PC-3 (cell line): Measurements from ENCODE around the gene IL36G. TPM values are rescaled to one million over a fixed set of nuclear protein-coding genes. Genes with fewer than 3 reads are reported as not detected.

ENCODE experiments used
- ATAC-seq: fragments of 200-7000 bp; cut with Tn5 transposase; 2 replicates; pipeline ENCODE4 v1.9.1; 2020; ENCODE audit warnings: mild to moderate bottlenecking, moderate library complexity
- BruUV-seq: library from RNA; stranded (reverse); fragments of 400-500 nt; replicated peaks from 2 replicates; lab custom pipeline; 2021; lab: Mats Ljungman, UMichigan
- CTCF ChIA-PET: fragments of 300-600 bp; sonication (Branson Sonifier 250); formaldehyde crosslinking; loops from one replicate; lab custom pipeline; 2022; ENCODE audit warnings: antibody characterized with exemption; lab: Charles Lee
- POLR2A ChIA-PET: fragments of 300-600 bp; sonication (Branson Sonifier 250); formaldehyde crosslinking; loops from one replicate; lab custom pipeline; 2022; ENCODE audit warnings: antibody characterized with exemption; ENCODE audit not compliant: unreplicated experiment; lab: Charles Lee
- DNase-seq: peaks from one replicate; pipeline ENCODE4 v3.0.0-alpha.2; 2015
- H2AFZ ChIP-seq: fragments of 300-600 bp; sonication (generic); 2 replicates; pipeline ENCODE4 v1.6.0; 2016; ENCODE audit warnings: antibody characterized with exemption, low read length
- H3F3A ChIP-seq: fragments of 300-600 bp; sonication (generic); one replicate; pipeline ENCODE4 v1.6.0; 2017; ENCODE audit warnings: antibody characterized with exemption, low read length, control low read depth, mild to moderate bottlenecking; ENCODE audit not compliant: unreplicated experiment
- H3K27ac ChIP-seq: fragments of 300-600 bp; sonication (generic); 2 replicates; pipeline ENCODE4 v1.5.1; 2016; ENCODE audit warnings: mild to moderate bottlenecking, low read length
- H3K27me3 ChIP-seq: fragments of 300-600 bp; sonication (generic); 2 replicates; pipeline ENCODE4 v1.6.1; 2016; ENCODE audit warnings: low read length, mixed read lengths
- H3K36me3 ChIP-seq: fragments of 300-600 bp; sonication (generic); 2 replicates; pipeline ENCODE4 v1.6.1; 2016; ENCODE audit warnings: low read depth, mixed run types, low read length, mixed read lengths
- H3K4me1 ChIP-seq: fragments of 300-600 bp; sonication (generic); 2 replicates; pipeline ENCODE4 v1.5.1; 2016; ENCODE audit warnings: low read length; ENCODE audit not compliant: insufficient read depth
- H3K4me2 ChIP-seq: fragments of 300-600 bp; sonication (generic); 2 replicates; pipeline ENCODE4 v1.6.0; 2016; ENCODE audit warnings: low read length
- H3K4me3 ChIP-seq: fragments of 300-600 bp; sonication (generic); 2 replicates; pipeline ENCODE4 v1.5.1; 2016; ENCODE audit warnings: mild to moderate bottlenecking, low read length, mixed read lengths
- H3K79me2 ChIP-seq: fragments of 300-600 bp; sonication (generic); 2 replicates; pipeline ENCODE4 v1.6.1; 2017; ENCODE audit warnings: low read length, mixed read lengths
- H3K9ac ChIP-seq: fragments of 300-600 bp; sonication (generic); 2 replicates; pipeline ENCODE4 v1.6.0; 2016; ENCODE audit warnings: mild to moderate bottlenecking, low read length
- H3K9me2 ChIP-seq: fragments of 300-600 bp; sonication (generic); replicated peaks from 2 replicates; pipeline ENCODE4 v1.6.1; 2016; ENCODE audit warnings: mixed run types, low read length, mixed read lengths
- H3K9me3 ChIP-seq: fragments of 300-600 bp; sonication (generic); 2 replicates; pipeline ENCODE4 v1.6.1; 2016; ENCODE audit warnings: low read length, mixed read lengths
- H4K20me1 ChIP-seq: fragments of 300-600 bp; sonication (generic); 2 replicates; pipeline ENCODE4 v1.6.1; 2016; ENCODE audit warnings: low read length, mixed read lengths
- EZH2 ChIP-seq: fragments of 300-600 bp; sonication (generic); IDR thresholded peaks from one replicate; pipeline ENCODE4 v1.6.1; 2017; ENCODE audit warnings: antibody characterized with exemption, mild to moderate bottlenecking, low read length; ENCODE audit not compliant: unreplicated experiment
- EZH2phosphoT487 ChIP-seq: fragments of 300-600 bp; sonication (generic); IDR thresholded peaks from 2 replicates; pipeline ENCODE4 v1.6.1; 2018; ENCODE audit warnings: mild to moderate bottlenecking, antibody characterized with exemption, low read length, borderline replicate concordance
- intact Hi-C: fragments of 100-400 bp; cut with micrococcal nuclease; formaldehyde crosslinking; loops from 2 replicates; pipeline ENCODE4 v1.9.0; 2023
- total RNA-seq: library from RNA; depleted of rRNA; stranded (reverse); fragments of >200 nt; gene quantifications from 2 replicates; pipeline ENCODE4 v1.2.3, GENCODE V29; 2014
- TF ChIP-seq, protein P1 (sequence below): fragments of 300-600 bp; sonication (generic); conservative IDR thresholded peaks from 2 replicates; pipeline ENCODE4 v1.5.1; 2017; ENCODE audit warnings: antibody characterized with exemption, low read depth, mild to moderate bottlenecking, low read length

Gene IL36G
- total RNA-seq, 1 experiment from 2014 or later = 0.62 TPM

DNA sequence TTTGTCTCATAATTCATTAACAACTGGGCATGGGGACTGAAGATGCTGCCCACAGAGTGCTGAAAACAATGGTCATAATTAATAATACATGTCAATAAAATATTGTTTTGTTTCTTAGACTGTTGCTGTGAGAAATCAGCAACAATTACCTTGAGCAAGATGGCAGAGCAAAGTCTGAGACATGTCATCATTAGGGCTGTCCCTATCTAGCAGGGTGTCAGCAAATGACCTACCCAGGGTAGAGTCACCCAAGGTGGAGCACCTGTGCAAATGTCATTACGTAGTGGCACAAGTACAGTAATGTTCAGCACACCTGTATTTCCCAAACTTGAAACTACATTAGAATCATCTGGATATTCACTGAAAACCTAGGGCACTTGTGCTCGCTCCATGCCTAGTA is 16.8 kb downstream of the IL36G start:
- Histone ChIP-seq H3K9ac (no peak overlapping the region), H3K4me3 (no peak overlapping the region), H3F3A (no peaks in the 10 kb centered on the region), H3K27ac (no peak overlapping the region), H3K36me3 (no peaks in the 10 kb centered on the region), H3K27me3 (no peaks in the 10 kb centered on the region), H4K20me1 (no peaks in the 10 kb centered on the region), H3K4me2 (no peak overlapping the region), H2AFZ (no peak overlapping the region), H3K4me1 (no peaks in the 10 kb centered on the region), H3K9me2 (0 out of 2 replicates have a peak, but pooled peaks cover 3% of the 10 kb centered on the region), H3K9me3 (peaks cover 12% of the 10 kb centered on the region; the same call in 1 of the 2 replicates), H3K79me2 (no peaks in the 10 kb centered on the region)
- ChIA-PET CTCF (no interaction called here), POLR2A (no interaction called here)
- TF ChIP-seq EZH2phosphoT487 (no peak), EZH2 (no peak)
- TF ChIP-seq, protein P1, sequence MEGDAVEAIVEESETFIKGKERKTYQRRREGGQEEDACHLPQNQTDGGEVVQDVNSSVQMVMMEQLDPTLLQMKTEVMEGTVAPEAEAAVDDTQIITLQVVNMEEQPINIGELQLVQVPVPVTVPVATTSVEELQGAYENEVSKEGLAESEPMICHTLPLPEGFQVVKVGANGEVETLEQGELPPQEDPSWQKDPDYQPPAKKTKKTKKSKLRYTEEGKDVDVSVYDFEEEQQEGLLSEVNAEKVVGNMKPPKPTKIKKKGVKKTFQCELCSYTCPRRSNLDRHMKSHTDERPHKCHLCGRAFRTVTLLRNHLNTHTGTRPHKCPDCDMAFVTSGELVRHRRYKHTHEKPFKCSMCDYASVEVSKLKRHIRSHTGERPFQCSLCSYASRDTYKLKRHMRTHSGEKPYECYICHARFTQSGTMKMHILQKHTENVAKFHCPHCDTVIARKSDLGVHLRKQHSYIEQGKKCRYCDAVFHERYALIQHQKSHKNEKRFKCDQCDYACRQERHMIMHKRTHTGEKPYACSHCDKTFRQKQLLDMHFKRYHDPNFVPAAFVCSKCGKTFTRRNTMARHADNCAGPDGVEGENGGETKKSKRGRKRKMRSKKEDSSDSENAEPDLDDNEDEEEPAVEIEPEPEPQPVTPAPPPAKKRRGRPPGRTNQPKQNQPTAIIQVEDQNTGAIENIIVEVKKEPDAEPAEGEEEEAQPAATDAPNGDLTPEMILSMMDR = no peak
- BruUV-seq = no TSS peak
- no peak for DNase-seq
- intact Hi-C loops = no loop called here
- ATAC-seq = no peak

GRCh38 chr2:112995346-112995920 is 17.6 kb downstream of the IL36G start:
- Histone ChIP-seq H3K9me2 (0 out of 2 replicates have a peak, but pooled peaks cover 3% of the 10 kb centered on the region), H2AFZ (no peak overlapping the region), H3K27ac (no peak overlapping the region), H3F3A (no peaks in the 10 kb centered on the region), H3K36me3 (no peaks in the 10 kb centered on the region), H3K27me3 (no peaks in the 10 kb centered on the region), H3K9me3 (0 out of 2 replicates have a peak, but pooled peaks cover 14% of the 10 kb centered on the region), H3K4me3 (no peak overlapping the region), H3K79me2 (no peaks in the 10 kb centered on the region), H3K9ac (no peak overlapping the region), H3K4me1 (no peaks in the 10 kb centered on the region), H4K20me1 (no peaks in the 10 kb centered on the region), H3K4me2 (no peak overlapping the region)
- CTCF ChIA-PET = no interaction called here
- DNase-seq (no peak), ATAC-seq (no peak)
- POLR2A ChIA-PET = no interaction called here
- BruUV-seq = no TSS peak
- intact Hi-C loops = no loop called here
- TF ChIP-seq EZH2phosphoT487 (no peak), EZH2 (no peak)
- TF ChIP-seq, protein P1 = no peak

DNA sequence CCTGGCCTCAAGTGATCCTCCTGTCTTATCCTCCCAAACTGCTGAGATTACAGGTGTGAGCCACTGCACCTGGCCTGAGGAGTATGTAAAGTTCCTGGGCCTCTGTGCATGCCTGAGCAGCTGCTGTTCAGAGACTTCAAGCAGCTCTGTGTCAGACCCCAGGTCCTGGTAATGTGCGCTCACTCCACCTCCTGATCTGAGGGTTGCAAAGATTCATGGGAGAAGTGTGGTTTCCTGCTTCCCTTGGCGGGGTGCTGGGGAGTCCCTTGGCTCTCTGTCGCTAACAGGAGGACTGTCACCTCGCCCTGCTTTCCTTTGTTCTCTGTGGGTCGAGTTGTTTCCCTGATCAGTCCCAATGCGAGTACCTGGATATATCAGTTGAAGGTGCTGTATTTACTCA is 18.8 kb downstream of the IL36G start:
- ATAC-seq (no peak), DNase-seq (no peak)
- Histone ChIP-seq H3F3A (no peaks in the 10 kb centered on the region), H3K36me3 (no peaks in the 10 kb centered on the region), H3K27me3 (no peaks in the 10 kb centered on the region), H2AFZ (no peak overlapping the region), H3K4me1 (no peaks in the 10 kb centered on the region), H3K9ac (no peak overlapping the region), H4K20me1 (no peaks in the 10 kb centered on the region), H3K27ac (no peak overlapping the region), H3K4me3 (no peak overlapping the region), H3K9me2 (0 out of 2 replicates have a peak, but pooled peaks cover 3% of the 10 kb centered on the region), H3K79me2 (no peaks in the 10 kb centered on the region), H3K9me3 (peaks cover 17% of the 10 kb centered on the region; the same call in 1 of the 2 replicates), H3K4me2 (no peak overlapping the region)
- intact Hi-C loops = no loop called here
- ChIA-PET CTCF (no interaction called here), POLR2A (no interaction called here)
- TF ChIP-seq EZH2 (no peak), EZH2phosphoT487 (no peak)
- TF ChIP-seq, protein P1 = no peak
- BruUV-seq = no TSS peak
